Stimulated activated CD8-positive, alpha-beta memory T cell treated with anti-CD3 and anti-CD28 coated beads, Interleukin-15, amount 100 ng/mL, for 48 hours (primary cell): ENCODE results near the gene IGFBP3.

Experiments
- DNase-seq, 2 donors: peaks; one replicate each; pipeline ENCODE4 v3.0.0-alpha.2; 2020; ENCODE audit warnings: low read depth in 2 of 2

IGFBP3 gene

DNA sequence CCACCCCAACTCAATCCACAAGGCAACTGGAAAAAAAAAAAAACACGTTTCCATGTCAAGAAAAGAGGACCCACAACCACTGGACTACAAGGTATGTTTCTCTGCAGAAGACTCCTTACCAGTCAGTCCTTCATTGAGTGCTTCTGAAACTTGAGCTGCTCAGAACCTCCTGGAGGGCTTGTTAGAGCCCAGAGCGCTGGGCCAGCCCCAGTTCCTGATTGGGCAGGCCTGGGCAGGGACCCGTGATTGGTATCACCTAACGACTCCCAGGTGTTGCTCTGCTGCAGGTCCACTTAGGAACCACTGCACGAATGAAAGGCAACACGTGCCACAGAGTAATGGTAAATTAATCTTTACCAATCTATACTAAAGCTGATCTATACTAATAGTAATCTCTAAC is 47.7 kb downstream of the IGFBP3 start:
- DNase-seq: no peak

DNA sequence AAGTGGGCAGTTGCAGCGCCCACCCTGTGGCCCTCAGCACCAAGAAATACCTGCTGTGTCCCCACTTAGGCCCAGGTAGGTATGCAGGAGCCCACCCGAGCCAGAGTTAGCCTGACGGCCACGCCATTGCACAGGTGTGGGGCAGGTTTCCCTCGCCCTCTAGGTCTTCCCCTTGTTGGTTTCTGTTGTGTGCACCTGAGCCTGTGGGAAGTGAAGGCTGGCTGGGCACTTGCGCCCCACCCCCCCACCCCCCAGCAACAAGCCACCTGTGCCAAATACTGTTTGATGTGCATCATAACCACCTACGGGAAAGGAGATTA is 48.1 kb downstream of the IGFBP3 start, which contains the start of gene CCDC201:
CCDC201 (minus strand) TSS at position 48 of the 320 bp plus-strand sequence. CDS start 75 bp downstream, outside the sequence.
- no peak for DNase-seq

DNA sequence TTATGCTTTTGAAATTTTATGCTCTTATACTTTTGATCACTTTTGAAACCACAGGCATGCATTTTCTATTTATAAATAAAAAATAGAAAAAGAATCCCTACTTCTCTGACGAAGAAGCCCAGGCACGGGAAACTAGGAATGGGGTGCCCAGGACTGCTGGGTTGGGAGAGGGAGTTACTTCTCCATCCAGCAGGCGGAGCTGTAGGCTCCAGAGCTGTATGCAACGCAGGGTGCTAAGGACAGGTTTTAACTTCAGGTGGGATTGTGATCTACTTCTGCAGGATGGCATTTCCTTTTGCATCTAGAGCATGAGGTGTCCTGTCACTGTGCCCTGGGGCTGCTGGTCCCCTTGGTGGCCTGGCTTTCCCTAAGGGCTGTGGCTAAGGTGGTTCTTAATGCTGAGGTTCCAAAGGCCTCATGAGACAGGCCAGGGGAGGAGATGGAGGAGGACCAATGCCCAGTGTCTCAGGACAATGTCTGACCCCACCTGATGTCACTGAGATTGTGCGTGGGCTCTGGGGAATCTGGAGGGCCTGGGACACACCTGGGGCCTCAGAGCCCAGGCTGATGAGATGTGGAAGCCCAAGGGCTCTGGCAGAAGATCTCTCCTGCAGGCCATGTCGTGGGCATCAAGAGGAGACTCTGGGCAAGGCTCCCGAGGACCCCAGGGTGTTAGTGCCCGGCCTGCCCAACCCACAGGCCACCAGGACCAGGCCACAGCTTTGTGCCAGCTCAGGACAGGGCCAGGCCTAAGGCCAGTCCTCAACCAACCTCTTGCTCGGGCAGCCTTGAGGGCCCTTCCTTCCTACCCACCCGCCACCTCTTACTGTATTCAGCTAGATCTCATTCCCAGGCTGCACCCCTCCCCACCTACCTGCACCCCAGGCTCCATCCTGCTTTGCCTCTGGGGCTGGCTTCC is 48.7 kb downstream of the IGFBP3 start:
- no peak for DNase-seq

DNA sequence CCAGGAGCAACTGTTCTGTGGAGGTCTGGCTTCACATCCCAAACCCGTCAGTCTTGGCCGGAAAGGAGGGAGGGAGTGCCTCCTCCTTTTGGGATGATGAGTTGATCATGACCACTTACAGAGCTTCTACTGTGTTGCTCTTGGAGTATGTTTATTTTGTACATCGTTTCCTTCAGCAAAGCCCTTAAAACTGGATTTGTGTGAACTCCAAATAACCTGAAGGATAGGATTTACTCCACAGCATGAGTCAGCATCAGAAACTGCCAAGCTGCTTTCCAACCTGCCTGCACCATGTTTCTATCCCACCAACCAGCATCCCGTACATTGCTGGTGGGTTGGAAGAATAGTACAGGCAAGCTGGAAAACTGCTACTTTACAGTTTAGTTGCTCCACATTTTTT is 51.6 kb downstream of the IGFBP3 start:
- no peak for DNase-seq

DNA sequence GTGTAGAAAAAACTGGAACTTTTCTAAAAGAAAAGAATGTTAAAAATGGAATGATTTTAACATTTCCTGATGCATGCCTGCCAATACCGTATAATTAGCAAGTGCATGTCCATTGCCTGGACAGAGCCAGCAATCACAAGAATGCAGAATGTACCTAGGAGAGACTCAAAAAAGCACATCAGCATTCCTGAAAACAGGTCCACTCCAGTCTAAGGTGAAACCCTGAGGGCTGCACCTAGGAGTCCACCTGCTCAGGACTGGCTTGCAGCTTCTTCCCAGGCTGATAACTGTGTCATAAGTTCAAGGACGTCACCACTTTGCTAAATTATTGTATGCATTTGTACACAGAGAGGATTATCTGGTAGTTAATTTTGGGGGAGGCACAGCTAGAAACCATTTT is 53.6 kb downstream of the IGFBP3 start:
- DNase-seq: no peak

DNA sequence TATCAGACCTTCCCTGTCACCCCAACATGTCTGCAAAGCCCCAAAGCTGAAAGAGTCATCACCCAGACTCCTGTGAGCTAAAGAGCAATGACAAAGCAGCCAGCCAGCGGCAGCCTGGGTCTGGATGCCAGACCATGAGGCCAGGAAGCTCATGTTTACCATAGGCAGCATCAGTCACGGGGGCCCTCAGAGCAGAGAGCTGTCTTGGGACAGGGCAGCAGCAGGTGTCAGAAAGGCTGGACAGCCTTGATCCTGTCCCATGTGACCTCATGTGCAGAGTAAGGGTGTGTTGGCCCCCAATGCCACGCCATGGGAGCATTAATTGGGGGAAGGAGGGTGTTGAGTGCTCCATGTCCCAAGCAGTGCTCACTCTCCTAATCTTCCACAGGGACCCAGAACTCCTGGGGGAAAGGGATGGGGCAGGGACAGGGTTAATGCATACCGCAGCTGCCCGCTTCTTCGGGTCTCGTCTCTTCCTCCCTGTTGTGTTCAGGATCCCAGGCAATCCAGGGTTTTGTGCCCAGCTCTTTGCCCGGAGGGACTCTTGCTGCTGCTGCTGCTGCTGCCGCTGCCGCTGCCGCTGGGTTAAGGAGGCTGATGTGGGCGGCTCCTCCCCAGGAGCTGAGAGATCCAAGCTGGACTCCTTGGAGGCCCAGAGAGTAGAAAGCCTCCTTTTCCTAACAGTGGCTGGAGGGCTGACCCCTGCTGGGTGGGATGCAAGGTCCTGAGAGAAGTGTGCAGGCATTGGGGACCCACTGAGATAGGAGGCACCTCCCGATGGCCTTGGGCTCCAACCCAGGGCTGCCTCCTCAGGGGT is 55.3 kb downstream of the IGFBP3 start:
- no peak for DNase-seq

DNA sequence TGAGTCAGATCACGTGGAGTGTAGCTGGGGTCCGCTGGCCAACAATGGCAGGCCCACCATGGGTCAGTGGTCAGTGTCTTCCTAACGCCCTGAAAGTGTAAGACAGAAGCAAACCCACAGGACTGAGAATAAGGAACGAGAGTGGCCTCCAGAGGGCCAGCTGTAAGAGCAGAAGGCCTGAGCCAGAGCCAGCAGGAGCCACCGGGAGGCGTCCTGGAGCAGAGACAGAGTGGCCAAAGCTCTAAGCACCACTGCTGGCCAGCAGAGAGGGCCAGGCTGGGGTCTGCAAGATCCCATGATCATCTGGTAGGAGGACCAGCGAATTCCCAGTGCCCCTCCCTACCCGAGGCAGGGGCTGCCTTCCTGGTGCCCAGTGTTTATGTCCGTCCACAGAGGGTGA is 57.4 kb downstream of the IGFBP3 start:
- no peak for DNase-seq
